ENCODE measurements around the gene RASA3.

- TF ChIP-seq SUZ12 (IDR thresholded peaks at IDR 0.05; ENCODE audit: extremely low read depth, insufficient read depth, insufficient read length): no peak
- no peak for TF ChIP-seq YY1 (IDR thresholded peaks at IDR 0.05; ENCODE audit: insufficient read depth, insufficient read length)
These were observed 8.5 kb downstream of the RASA3 start for GRCh38 chr13:114123876-114124275.

Measured in NT2/D1 (cell line).